DOHH2 (cell line): ENCODE data around the gene GSTA2.
"Not testable (repeated sequence)": the region's sequence is repeated elsewhere in the genome, so short reads cannot be mapped to it uniquely, and the experiment has no call there.

Experiments
- H3F3A ChIP-seq: fragments of 200-600 bp; sonication (generic), shearing (Covaris generic); 2 replicates; pipeline ENCODE4 v1.6.0; 2016; ENCODE audit warnings: antibody characterized with exemption, mild to moderate bottlenecking; ENCODE audit not compliant: control insufficient read depth, insufficient read depth
- H3K27ac ChIP-seq: fragments of 200-600 bp; sonication (generic); 2 replicates; pipeline ENCODE4 v1.5.1; 2014; ENCODE audit warnings: low read depth, mild to moderate bottlenecking, low read length, moderate library complexity
- H3K27me3 ChIP-seq: fragments of 200-600 bp; sonication (generic); 2 replicates; pipeline ENCODE4 v1.6.1; 2014; ENCODE audit warnings: mild to moderate bottlenecking, low read length, mixed read lengths; ENCODE audit not compliant: control insufficient read depth
- H3K36me3 ChIP-seq: fragments of 200-600 bp; sonication (generic); 2 replicates; pipeline ENCODE4 v1.6.1; 2014; ENCODE audit warnings: mild to moderate bottlenecking, low read length, moderate library complexity, mixed read lengths; ENCODE audit not compliant: control insufficient read depth
- H3K4me1 ChIP-seq: fragments of 200-600 bp; sonication (generic); 2 replicates; pipeline ENCODE4 v1.6.1; 2014; ENCODE audit warnings: mild to moderate bottlenecking, low read length, mixed read lengths; ENCODE audit not compliant: control insufficient read depth
- H3K4me2 ChIP-seq: fragments of 200-600 bp; sonication (generic); 2 replicates; pipeline ENCODE4 v1.6.0; 2014; ENCODE audit warnings: mild to moderate bottlenecking, low read length, moderate library complexity
- H3K4me3 ChIP-seq: fragments of 200-600 bp; sonication (generic); 2 replicates; pipeline ENCODE4 v1.5.1; 2014; ENCODE audit warnings: mild to moderate bottlenecking, low read length, mixed read lengths
- H3K79me2 ChIP-seq: fragments of 200-600 bp; sonication (generic); 2 replicates; pipeline ENCODE4 v1.6.1; 2014; ENCODE audit warnings: mild to moderate bottlenecking, low read length, mixed read lengths; ENCODE audit not compliant: control insufficient read depth
- H3K9me2 ChIP-seq: fragments of 200-600 bp; sonication (generic); replicated peaks from 2 replicates; pipeline ENCODE4 v1.6.1; 2014; ENCODE audit warnings: mild to moderate bottlenecking, low read length, mixed read lengths; ENCODE audit not compliant: control insufficient read depth
- H3K9me3 ChIP-seq: fragments of 200-600 bp; sonication (generic); 2 replicates; pipeline ENCODE4 v1.6.1; 2014; ENCODE audit warnings: antibody characterized with exemption, low read length, mixed read lengths; ENCODE audit not compliant: control insufficient read depth, insufficient read depth
- H4K20me1 ChIP-seq: fragments of 200-600 bp; sonication (generic); 2 replicates; pipeline ENCODE4 v1.6.0; 2014; ENCODE audit warnings: low read depth, mild to moderate bottlenecking, antibody characterized with exemption, low read length, moderate library complexity; ENCODE audit not compliant: control insufficient read depth, insufficient read depth
- EZH2phosphoT487 ChIP-seq: fragments of 200-600 bp; sonication (generic); IDR thresholded peaks from 2 replicates; pipeline ENCODE4 v1.6.1; 2017; ENCODE audit warnings: borderline replicate concordance, mild to moderate bottlenecking, antibody characterized with exemption, low read length, moderate library complexity, mixed read lengths
- TF ChIP-seq, protein P1 (sequence below): fragments of 200-600 bp; sonication (generic); IDR thresholded peaks from one replicate; pipeline ENCODE4 v1.5.1; 2014; ENCODE audit warnings: antibody characterized with exemption, mild to moderate bottlenecking, low read depth, low read length; ENCODE audit not compliant: poor library complexity, severe bottlenecking

Gene GSTA2

GRCh38 chr6:52779237-52779636 is 16.0 kb upstream of the GSTA2 start:
- Histone ChIP-seq H3K4me2 (no peak overlapping the region), H3K9me3 (no peaks in the 10 kb centered on the region), H3K27me3 (peaks cover 9% of the 10 kb centered on the region; the same call in 1 of the 2 replicates), H3K27ac (no peak overlapping the region), H3F3A (no peaks in the 10 kb centered on the region), H3K9me2 (no peaks in the 10 kb centered on the region), H3K4me1 (no peaks in the 10 kb centered on the region), H3K79me2 (no peaks in the 10 kb centered on the region), H3K36me3 (no peaks in the 10 kb centered on the region), H3K4me3 (no peak overlapping the region), H4K20me1 (no peaks in the 10 kb centered on the region)
- no peak for TF ChIP-seq EZH2phosphoT487
- TF ChIP-seq, protein P1, sequence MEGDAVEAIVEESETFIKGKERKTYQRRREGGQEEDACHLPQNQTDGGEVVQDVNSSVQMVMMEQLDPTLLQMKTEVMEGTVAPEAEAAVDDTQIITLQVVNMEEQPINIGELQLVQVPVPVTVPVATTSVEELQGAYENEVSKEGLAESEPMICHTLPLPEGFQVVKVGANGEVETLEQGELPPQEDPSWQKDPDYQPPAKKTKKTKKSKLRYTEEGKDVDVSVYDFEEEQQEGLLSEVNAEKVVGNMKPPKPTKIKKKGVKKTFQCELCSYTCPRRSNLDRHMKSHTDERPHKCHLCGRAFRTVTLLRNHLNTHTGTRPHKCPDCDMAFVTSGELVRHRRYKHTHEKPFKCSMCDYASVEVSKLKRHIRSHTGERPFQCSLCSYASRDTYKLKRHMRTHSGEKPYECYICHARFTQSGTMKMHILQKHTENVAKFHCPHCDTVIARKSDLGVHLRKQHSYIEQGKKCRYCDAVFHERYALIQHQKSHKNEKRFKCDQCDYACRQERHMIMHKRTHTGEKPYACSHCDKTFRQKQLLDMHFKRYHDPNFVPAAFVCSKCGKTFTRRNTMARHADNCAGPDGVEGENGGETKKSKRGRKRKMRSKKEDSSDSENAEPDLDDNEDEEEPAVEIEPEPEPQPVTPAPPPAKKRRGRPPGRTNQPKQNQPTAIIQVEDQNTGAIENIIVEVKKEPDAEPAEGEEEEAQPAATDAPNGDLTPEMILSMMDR = no peak

DNA sequence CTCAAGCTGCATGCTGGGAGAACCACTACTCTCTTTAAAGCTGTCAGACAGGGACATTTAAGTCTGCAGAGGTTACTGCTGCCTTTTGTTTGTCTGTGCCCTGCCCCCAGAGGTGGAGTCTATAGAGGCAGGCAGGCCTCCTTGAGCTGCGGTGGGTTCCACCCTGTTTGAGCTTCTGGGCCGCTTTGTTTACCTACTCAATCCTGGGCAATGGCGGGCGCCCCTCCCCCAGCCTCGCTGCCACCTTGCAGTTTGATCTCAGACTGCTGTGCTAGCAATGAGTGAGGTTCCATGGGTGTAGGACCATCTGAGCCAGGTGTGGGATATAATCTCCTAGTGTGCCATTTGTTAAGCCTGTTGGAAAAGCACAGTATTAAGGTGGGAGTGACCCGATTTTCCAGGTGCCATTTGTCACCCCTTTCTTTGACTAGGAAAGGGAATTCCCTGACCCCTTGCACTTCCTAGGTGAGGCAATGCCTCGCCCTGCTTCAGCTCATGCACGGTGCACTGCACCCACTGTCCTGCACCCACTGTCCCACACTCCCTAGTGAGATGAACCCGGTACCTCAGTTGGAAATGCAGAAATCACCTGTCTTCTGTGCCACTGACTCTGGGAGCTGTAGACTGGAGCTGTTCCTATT is 13.6 kb upstream of the GSTA2 start:
- not testable (repeated sequence) for H3K36me3 ChIP-seq, H3K9me2 ChIP-seq, H3K9me3 ChIP-seq, H3F3A ChIP-seq, H3K4me2 ChIP-seq, H3K4me1 ChIP-seq, H3K79me2 ChIP-seq, H3K27ac ChIP-seq, H3K27me3 ChIP-seq, H4K20me1 ChIP-seq, H3K4me3 ChIP-seq

- not testable (repeated sequence) for H4K20me1 ChIP-seq, H3K27me3 ChIP-seq, H3K4me1 ChIP-seq, H3K4me2 ChIP-seq, H3K4me3 ChIP-seq, H3K9me3 ChIP-seq, H3F3A ChIP-seq, H3K36me3 ChIP-seq, H3K79me2 ChIP-seq, H3K27ac ChIP-seq, H3K9me2 ChIP-seq
Observed at GRCh38 chr6:52769399-52769798, 6.1 kb upstream of the GSTA2 start.

DNA sequence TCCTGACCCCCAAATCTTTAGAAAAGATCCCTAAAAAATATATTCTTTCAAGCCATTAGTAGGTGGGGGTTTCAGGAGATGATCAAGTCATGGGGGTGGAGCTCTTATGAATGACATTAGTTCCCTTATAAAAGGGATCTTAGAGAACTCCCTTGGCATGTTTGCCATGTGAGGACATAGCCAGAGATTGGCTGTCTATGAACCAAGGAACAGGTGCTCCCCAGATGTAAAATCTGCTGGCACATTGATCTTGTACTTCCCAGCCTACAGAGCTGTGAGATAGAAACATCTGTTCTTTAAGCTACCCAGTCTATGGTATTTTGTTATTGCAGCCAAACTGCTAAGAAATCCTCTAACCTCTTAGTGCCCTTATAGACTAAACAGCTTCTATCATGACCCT is 4.4 kb upstream of the GSTA2 start:
- not testable (repeated sequence) for H3K4me1 ChIP-seq, H3K27ac ChIP-seq, H3K36me3 ChIP-seq, H3F3A ChIP-seq, H3K27me3 ChIP-seq, H3K4me3 ChIP-seq, H3K9me3 ChIP-seq, H3K79me2 ChIP-seq, H4K20me1 ChIP-seq, H3K9me2 ChIP-seq, H3K4me2 ChIP-seq

GRCh38 chr6:52761673-52762491 is 1.4 kb downstream of the GSTA2 start:
- not testable (repeated sequence) for H3K9me2 ChIP-seq, H3K27me3 ChIP-seq, H3K4me1 ChIP-seq, H3K36me3 ChIP-seq, H3K4me2 ChIP-seq, H3K9me3 ChIP-seq, H4K20me1 ChIP-seq, H3K27ac ChIP-seq, H3K79me2 ChIP-seq, H3K4me3 ChIP-seq, H3F3A ChIP-seq
